LNCAP (cell line): Measurements from ENCODE around the gene HNRNPAB.

ENCODE experiments used
- TF ChIP-seq, protein P1 (sequence below): fragments of 450-650 bp; IDR thresholded peaks from 2 replicates; pipeline ENCODE4 v1.5.1; 2017; ENCODE audit warnings: mild to moderate bottlenecking

HNRNPAB gene

DNA sequence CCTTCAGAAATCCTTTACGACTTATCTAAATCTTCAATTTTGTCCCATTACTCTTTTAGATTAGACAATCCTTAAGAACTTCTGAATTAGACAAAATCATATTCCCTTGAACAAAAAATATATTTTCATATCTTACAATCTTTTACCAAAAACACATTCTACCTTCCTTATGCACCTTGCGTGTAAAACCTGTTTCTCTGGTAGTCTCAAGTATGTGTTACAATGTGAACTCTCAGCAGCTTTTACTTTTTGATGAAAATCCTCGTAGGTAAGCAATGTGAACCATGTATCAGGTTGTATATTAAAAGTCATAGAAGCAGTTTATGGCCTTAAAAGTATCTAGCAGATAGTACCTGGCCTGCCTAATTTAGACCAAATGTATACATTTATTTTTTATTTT lies 29.9 kb upstream of the HNRNPAB start:
- TF ChIP-seq, protein P1, sequence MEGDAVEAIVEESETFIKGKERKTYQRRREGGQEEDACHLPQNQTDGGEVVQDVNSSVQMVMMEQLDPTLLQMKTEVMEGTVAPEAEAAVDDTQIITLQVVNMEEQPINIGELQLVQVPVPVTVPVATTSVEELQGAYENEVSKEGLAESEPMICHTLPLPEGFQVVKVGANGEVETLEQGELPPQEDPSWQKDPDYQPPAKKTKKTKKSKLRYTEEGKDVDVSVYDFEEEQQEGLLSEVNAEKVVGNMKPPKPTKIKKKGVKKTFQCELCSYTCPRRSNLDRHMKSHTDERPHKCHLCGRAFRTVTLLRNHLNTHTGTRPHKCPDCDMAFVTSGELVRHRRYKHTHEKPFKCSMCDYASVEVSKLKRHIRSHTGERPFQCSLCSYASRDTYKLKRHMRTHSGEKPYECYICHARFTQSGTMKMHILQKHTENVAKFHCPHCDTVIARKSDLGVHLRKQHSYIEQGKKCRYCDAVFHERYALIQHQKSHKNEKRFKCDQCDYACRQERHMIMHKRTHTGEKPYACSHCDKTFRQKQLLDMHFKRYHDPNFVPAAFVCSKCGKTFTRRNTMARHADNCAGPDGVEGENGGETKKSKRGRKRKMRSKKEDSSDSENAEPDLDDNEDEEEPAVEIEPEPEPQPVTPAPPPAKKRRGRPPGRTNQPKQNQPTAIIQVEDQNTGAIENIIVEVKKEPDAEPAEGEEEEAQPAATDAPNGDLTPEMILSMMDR = no peak

DNA sequence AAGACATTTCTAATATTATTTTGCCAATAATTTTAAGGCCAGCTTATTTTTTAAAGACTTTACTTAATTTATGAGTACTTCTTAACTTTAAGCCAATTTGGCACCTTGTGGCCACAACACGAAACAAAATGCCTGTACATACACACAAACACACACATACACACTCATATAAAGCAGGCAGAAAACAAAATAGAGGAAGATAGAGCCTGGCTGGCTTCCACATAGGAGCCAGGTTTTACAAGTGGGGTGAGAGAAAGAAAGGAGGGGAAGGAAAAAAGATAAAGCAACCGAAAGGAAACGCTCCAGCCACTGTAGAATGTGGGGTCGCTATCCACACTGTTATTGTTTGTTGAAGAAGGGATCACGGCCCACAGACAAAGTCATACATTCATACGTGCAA lies 27.5 kb upstream of the HNRNPAB start:
- TF ChIP-seq, protein P1 = no peak

DNA sequence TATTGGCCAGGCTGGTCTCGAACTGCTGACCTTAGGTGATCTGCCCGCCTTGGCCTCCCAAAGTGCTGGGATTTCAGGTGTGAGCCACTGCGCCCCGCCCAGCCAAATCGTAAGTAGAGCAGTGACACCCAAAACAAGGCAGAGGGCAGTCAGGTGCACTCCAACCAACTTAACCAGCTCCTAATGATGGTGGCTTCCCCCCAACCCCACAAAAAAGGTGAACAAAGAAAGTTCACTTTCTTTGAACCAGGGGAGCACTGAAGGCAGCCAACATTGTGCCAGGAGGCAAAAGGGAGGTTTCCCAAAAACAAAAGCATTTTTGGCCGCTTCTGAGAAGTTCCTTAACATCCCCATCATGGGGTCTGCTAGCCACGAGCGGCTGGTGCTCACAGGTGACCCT lies 26.8 kb upstream of the HNRNPAB start:
- TF ChIP-seq, protein P1 = no peak

DNA sequence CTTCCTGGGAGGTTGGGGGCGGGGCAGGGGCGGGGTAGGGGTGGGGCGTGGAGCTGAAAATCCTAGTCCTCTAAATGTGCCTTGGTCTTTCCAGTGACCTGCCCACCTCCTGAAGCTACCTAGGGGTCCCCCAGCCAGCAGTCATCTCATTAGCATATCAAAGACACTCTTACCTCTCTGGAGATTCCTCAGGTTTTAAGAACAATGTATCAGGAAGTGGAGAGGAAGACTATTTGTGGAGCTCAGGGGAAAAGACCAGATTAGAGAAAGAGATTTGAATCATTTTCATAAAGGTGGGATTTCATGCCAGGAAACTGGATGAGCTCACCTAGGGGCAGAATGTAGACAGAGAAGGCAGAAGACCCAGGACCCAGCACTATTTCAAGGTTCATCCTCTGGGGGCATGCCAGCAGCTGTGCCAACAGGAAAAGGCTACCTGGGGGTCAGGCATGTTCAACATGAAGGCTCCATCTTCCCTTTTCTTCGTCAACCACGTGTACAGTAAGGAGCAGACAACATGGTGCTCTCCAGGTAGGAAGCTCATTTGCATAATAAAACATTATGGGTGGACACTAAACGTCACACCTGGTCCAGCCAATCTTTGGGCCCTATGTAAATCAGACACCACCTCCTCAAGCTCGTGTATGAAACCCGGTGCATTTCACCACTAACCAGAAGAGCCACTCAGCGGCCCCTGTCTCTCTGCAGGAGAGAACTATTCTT lies 24.0 kb upstream of the HNRNPAB start:
- TF ChIP-seq, protein P1 = no peak

DNA sequence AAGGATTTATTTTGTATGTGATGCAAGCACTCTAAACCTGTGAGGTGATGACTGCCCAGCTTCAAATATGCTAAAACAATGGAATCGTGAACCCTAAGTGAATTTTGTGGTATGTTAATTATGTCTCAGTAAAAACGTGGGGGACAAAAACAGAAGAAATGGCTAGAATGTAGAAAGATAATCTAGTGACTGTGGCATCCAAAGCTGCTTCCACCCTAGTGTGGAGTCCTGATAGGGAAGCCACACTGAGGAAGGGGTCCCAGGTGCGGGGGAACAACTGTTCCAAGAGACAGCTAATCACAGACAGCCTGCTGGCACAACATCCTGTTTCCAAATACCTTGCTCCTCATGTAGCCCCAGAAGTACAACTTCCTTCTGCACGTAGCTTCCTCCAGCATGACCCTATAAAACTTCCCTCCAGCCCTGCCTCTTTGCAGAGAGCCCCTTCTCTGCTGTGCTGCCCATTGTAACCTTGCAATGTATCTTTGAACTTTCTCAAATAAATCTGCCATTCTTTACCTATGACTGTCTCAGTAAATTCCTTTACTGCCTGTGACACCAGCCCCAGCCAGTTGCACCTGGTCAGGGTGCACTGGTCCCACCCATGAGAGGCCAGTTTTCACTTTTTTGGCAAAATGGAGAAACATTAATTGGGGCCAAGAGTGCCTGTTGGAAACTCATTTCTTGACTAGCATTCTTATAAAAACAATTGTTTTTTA lies 22.0 kb upstream of the HNRNPAB start:
- TF ChIP-seq, protein P1 = no peak

DNA sequence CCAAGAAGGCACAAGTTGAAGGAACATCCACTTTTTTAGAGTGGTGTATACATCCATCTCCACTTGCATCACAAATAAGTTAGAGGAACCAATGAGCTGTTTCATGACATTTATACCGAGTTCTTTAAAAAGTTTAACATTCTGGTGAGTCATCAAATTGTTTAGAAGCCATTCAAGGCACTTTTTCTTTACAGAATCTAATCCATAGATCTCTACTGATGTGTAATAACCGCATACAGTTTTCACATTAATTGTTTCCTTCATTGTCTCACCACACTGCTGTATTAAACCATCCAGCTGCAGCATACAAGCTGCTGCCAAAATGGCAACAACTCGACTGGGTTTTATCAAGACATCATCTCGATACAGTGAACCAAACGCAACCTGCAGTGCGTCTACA lies 17.9 kb upstream of the HNRNPAB start:
- TF ChIP-seq, protein P1 = no peak

DNA sequence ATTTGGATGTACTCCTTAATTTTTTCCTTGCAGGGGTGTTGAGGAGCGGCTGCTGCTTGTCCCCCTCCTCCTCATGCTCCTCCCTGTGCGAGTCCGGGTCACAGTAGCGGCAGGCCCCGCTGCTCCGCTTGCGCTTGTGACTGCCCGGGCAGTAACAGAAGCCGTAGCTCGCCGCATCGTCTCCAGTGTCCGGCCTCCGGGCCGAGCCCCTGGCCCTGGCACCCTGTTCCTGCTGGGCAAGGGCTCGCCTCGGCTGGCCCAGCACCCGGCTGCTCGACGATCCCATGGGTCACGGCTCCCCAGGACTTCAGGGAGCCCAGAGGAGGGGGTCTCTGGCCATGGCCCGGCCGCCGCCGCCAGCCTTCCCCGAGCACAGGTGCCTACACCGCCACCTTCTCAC lies 17.3 kb upstream of the HNRNPAB start, which contains the start of gene GMCL2:
Gene GMCL2 (minus strand): TSS at position 358 of the 400 bp plus-strand sequence. CDS start 72 bp downstream, at position 286.
- TF ChIP-seq, protein P1 = no peak
